GM21576 (cell line): ENCODE data around the gene STXBP4.
A peak's percentile ranks its signal among the peaks of the same experiment; 100 is the strongest.
"Not testable (repeated sequence)": the region's sequence is repeated elsewhere in the genome, so short reads cannot be mapped to it uniquely, and the experiment has no call there.

Source experiments
- ATAC-seq: cut with Tn5 transposase; IDR thresholded peaks from one replicate; pipeline ENCODE4 v1.9.1; 2021; ENCODE audit warnings: mild to moderate bottlenecking, moderate library complexity; ENCODE audit not compliant: unreplicated experiment

STXBP4 gene

DNA sequence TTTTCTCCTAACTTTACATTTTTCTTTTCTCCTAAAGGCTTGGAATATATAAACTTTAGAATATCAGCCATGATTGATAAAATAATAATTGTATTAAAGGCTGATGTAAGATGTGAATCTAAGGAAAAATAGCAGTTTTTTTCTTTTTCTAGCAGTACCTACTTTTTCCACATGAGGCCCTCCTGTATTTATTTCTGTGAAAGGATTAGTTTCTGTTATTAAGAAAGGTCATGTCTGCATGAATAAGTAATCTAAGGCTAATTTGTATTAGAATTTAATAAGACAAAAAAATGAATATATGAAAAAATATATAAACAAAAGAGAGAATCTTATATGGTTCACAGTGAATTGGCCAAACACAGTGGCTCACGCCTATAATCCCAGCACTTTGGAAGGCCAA, 85.3 kb downstream of the STXBP4 start:
- ATAC-seq = no peak

DNA sequence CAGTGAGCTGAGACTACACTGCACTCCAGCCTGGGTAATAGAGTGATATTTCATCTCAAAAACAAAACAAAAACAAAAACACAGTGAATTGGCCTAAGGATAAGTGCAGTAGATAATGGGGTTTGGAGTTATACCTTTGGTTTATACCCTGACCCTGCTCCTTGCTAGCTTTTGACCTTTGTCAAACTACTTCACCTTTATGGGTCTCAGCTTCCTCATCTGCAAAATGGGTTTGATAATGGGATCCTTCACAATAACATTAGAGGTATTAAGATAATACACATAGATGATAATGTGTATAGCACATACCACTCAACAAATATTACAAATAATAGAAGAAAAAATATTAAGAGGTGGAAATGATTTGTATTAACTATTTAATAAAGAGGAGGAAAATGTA, 85.9 kb downstream of the STXBP4 start:
- ATAC-seq = no peak

- no peak for ATAC-seq
Observed at GRCh38 chr17:55056526-55056925, 88.0 kb downstream of the STXBP4 start.

DNA sequence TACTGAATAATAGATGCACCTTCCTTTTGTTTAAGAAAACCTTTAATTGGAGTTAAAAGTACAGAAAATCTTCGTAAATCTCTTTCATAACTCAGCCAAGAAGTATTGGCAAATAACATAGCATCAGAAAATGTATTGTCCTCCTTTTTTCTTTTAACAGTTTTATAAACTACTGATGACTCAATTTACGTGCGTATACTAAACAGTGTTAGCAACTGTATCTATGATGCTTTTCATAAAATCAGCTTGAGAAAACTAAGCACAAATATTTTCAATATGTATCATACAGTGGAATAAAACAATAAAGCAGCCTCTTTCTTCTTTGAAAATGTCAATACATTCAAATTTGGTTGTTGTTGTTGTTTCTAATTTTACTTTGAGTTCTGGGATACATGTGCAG, 88.6 kb downstream of the STXBP4 start:
- ATAC-seq = no peak

DNA sequence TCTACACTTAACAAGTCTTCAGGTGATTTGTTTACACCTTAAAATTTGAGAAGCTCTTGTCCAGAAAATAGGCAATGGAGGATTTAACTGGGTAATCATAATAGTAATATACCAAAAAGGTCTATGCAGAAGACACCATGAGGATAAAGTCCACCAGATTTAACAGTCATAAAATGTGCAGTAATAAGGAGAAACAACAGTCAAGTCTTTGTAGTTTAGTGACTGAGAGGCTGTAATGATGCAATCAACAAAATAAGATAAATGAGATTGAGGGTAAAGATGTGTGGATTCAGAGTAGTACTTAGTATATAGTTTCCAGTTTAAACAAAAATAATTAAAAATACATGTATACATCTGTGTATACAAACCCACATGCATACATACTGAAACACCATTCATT, 91.2 kb downstream of the STXBP4 start:
- ATAC-seq = no peak

- ATAC-seq = no peak
Observed at GRCh38 chr17:55062921-55063320, 94.4 kb downstream of the STXBP4 start.

- ATAC-seq = no peak
Observed at GRCh38 chr17:55063885-55064874, 95.6 kb downstream of the STXBP4 start.

DNA sequence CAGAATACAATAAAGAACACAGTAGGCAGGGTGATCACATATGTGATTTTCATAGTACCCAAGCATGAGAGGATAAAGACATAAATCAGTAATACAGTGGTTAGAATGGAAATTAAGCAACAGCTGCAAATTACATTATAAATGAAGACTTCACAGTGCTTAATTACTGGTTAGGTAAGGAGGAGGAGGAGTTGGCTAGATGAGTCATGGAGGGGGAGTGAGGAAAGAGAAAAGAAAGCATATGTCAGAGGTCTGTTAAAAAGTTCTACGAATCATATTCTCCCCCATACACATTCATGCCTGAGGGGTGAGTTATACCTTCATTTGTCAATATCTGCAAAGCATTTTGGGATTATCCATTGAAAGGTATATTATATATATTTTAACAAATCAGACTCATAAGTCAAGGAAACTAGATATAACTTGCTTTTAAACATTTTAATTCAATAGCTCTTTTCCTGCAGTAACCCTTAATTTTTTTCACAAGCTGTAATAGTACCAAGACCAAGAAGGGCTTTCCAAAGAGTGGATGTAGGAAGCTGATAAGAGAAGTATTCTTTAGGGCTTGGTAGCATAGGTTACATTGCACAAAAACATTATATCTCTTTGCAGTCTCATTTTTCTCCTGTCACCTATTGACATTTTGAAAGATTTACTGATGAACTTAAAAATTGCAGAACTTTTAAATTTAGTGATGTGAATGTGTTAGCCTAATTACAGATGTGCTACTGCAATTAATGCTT, 99.3 kb downstream of the STXBP4 start:
- ATAC-seq = no peak

GRCh38 chr17:55068862-55069811, 100.6 kb downstream of the STXBP4 start:
- no peak for ATAC-seq

DNA sequence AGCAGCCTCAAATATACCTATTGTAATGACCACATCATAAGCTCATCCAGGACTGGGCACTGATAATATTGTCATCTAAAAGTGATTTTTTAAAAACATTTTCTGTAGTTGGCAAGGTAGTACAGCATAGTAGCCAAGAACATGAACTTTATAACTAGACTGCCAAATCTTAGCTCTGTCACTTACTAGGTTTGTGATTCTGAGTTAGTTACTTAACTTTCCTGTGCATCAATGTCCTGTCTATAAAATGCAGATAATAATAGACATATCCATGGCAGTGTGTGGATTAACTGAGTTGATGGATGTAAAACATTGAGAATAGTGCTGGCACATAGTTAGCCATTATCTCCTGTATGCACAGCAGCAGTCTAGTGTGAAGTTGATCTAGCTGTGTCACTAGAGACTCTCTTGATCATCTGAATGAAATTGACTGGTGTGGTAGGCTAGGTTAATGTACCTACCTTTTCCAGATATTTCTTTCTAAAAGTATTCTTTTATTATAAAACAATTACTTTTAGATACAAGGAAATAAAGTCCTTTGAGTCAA, 101.5 kb downstream of the STXBP4 start:
- no peak for ATAC-seq

GRCh38 chr17:55072898-55073297, 104.3 kb downstream of the STXBP4 start:
- ATAC-seq = no peak

- not testable (repeated sequence) for ATAC-seq
Observed at GRCh38 chr17:55073467-55073866, 104.9 kb downstream of the STXBP4 start.

GRCh38 chr17:55081559-55081958, 113.0 kb downstream of the STXBP4 start:
- ATAC-seq = no peak

DNA sequence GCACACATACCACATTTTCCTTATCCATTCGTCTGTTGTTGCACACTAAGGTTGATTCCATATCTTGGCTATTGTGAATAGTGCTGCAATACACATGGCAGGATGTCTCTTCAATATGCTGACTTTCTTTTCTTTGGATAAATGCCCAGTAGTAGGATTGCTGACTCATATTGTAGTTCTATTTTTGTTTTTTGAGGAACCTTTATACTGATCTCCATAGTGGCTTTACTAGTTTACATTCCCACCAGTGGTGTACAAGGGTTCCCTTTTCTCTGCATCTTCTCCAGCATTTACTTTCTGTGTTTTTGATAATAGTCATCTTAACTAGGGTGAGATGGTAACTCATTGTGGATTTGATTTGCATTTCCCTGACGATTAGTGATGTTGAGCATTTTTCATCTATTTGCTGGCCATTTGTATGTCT, 118.1 kb downstream of the STXBP4 start:
- no peak for ATAC-seq

- no peak for ATAC-seq
Observed at GRCh38 chr17:55089256-55089655, 120.7 kb downstream of the STXBP4 start.

DNA sequence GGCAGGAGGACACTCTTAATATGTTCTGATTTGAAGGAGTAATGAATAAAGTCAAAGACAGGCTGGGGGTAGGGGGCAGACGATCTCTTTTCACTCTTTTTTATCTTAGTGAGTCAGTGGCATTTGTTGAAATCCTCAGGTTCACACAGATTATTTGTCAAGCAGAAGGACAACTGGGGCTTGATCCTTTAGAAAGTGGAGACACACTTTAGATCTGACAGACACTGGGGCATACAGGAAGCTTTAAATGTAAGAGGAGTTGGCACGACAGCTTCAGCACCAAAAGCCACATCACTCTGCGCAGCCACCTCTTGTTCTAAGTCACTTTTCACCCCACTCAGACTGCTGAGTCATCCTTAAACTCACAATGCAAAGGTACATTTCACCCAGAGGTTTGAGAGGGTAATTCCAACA, 121.5 kb downstream of the STXBP4 start:
- peak; percentile 97 for ATAC-seq

GRCh38 chr17:55093353-55093752, 124.8 kb downstream of the STXBP4 start:
- ATAC-seq = no peak

DNA sequence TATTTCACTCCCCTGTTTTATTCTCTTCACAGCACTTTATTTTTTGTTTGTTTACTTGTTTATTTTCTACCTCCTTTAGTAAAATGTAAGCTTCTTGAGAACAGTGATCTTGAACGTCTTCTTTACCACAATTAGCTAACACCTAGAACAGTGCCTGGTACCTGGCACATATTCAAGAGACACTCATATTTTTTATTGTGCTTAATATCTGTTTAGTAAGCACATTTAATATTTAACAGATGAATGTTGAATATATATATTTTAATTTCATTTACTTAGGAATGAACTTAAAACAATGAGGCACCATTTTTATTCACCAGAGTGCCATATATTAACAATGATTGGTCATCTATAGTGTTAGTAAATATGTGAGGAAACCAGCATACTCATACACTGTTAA, 130.2 kb downstream of the STXBP4 start:
- ATAC-seq = no peak

GRCh38 chr17:55110521-55110920, 142.0 kb downstream of the STXBP4 start:
- no peak for ATAC-seq

- ATAC-seq = no peak
Observed at GRCh38 chr17:55114283-55114682, 145.7 kb downstream of the STXBP4 start.
